Cardiac muscle cell (in vitro differentiated cells and primary cell): Measurements from ENCODE around the gene ABCA4. TPM values are rescaled to one million over a fixed set of nuclear protein-coding genes. Genes with fewer than 3 reads are reported as not detected.
A peak's percentile ranks its signal among the peaks of the same experiment; 100 is the strongest.

ENCODE experiments used
- DNase-seq, 2 donors: peaks; one replicate each; pipeline versions ENCODE4 v3.0.0 to v3.0.0-alpha.2; 2010 to 2017; ENCODE audit warnings: low read depth in 1 of 2, low spot score in 1 of 2
- H3K27ac ChIP-seq: fragments of 200-600 bp; sonication (generic); 2 replicates; pipeline ENCODE4 v1.5.1; 2016
- H3K27me3 ChIP-seq: fragments of 200-600 bp; sonication (generic); 2 replicates; pipeline ENCODE4 v1.6.0; 2016; ENCODE audit warnings: control low read depth
- H3K36me3 ChIP-seq: fragments of 200-600 bp; sonication (generic); 2 replicates; pipeline ENCODE4 v1.5.1; 2016; ENCODE audit warnings: control low read depth
- H3K4me1 ChIP-seq: fragments of 200-600 bp; sonication (generic); 2 replicates; pipeline ENCODE4 v1.8.1; 2017; ENCODE audit warnings: low read depth, mild to moderate bottlenecking, mixed run types
- H3K4me3 ChIP-seq: fragments of 200-600 bp; sonication (generic); 2 replicates; pipeline ENCODE4 v1.5.1; 2016; ENCODE audit warnings: mild to moderate bottlenecking
- H3K9me3 ChIP-seq: fragments of 200-600 bp; sonication (generic); 2 replicates; pipeline ENCODE4 v1.5.1; 2017; ENCODE audit warnings: low read depth, mild to moderate bottlenecking, control low read depth
- polyA plus RNA-seq: library from polyadenylated mRNA; unstranded; fragments of >200 nt; fragmentation: Nextera tagmentation; extraction: Ambion mirVana; gene quantifications from 2 replicates; pipeline ENCODE4 v1.2.1, GENCODE V29; 2016
- total RNA-seq: library from RNA; depleted of rRNA; stranded (reverse); fragments of >200 nt; gene quantifications from 2 replicates; pipeline ENCODE4 v1.2.3, GENCODE V29; 2016
- TF ChIP-seq, protein P1 (sequence below): IDR thresholded peaks from 2 replicates; pipeline ENCODE4 v1.5.1; 2012; ENCODE audit warnings: low read depth, mild to moderate bottlenecking, low read length

ABCA4 gene
- total and polyA plus RNA-seq, 2 experiments from 2014 or later = 0.15 TPM; not detected in 1

DNA sequence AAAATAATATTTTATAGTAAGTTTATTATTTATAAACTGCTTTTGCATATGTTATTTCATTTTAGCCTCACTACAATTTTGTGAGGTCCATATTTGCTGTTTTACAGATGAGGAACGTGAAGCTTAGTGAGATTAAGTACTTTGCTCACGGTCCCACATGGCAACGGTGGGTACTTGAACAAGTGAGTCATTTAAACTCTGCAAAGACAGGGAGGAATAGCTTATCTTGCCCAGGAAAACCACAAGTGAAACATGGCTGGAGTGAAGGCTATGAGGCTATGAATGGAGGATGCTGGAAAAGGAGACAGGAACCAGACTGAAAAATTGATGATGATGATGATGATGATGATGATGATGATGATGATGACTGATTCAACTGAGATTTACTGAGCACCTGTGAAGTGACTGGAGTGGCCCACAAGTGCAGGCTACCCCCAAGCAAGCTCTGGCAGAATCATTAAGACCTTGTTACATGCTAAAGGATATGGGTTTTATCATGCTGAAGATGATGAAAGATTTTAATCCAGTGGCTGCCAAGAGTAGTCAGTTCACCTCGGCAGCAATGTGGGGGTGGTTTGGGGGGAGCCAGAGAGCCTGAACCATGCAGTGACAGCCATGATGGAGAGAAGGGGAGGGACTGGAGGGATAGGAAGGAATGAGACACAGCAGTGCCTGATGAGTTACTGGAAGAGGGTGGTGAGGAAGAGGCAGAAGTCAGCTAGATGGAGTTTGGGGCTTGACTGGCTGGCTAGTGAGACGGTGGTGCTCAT lies 1.4 kb upstream of the ABCA4 start:
- TF ChIP-seq, protein P1, sequence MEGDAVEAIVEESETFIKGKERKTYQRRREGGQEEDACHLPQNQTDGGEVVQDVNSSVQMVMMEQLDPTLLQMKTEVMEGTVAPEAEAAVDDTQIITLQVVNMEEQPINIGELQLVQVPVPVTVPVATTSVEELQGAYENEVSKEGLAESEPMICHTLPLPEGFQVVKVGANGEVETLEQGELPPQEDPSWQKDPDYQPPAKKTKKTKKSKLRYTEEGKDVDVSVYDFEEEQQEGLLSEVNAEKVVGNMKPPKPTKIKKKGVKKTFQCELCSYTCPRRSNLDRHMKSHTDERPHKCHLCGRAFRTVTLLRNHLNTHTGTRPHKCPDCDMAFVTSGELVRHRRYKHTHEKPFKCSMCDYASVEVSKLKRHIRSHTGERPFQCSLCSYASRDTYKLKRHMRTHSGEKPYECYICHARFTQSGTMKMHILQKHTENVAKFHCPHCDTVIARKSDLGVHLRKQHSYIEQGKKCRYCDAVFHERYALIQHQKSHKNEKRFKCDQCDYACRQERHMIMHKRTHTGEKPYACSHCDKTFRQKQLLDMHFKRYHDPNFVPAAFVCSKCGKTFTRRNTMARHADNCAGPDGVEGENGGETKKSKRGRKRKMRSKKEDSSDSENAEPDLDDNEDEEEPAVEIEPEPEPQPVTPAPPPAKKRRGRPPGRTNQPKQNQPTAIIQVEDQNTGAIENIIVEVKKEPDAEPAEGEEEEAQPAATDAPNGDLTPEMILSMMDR = no peak
- Histone ChIP-seq H3K4me3 (no peak overlapping the region), H3K4me1 (peaks cover 7% of the 10 kb centered on the region), H3K27ac (no peak overlapping the region), H3K27me3 (no peaks in the 10 kb centered on the region), H3K9me3 (no peaks in the 10 kb centered on the region), H3K36me3 (no peaks in the 10 kb centered on the region)
- peak in 1 of 2 donors; percentile 81 for DNase-seq

DNA sequence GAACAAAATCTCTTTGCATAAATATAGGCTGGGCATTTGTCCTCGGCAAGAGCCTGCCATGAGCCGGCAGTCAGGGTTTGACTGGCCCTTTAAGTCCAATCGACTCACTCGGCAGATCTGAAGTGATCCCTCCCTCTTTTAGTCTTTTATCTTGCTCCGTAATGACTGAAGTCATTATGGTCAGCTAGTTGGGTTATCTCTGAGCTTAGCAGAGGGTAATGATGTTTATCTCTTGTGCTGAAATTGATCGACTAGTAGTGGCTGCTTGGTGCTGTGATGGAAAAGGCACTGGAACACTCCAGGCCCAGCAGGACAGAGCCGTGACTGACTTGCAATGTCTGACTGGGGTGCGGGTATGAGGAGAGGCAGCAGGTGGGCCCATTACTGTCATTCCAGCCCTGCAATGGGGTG lies 468 bp upstream of the ABCA4 start:
- Histone ChIP-seq H3K9me3 (no peaks in the 10 kb centered on the region), H3K36me3 (no peaks in the 10 kb centered on the region), H3K4me3 (no peak overlapping the region), H3K4me1 (peaks cover 7% of the 10 kb centered on the region), H3K27me3 (no peaks in the 10 kb centered on the region), H3K27ac (no peak overlapping the region)
- TF ChIP-seq, protein P1 = no peak
- no peak for DNase-seq

DNA sequence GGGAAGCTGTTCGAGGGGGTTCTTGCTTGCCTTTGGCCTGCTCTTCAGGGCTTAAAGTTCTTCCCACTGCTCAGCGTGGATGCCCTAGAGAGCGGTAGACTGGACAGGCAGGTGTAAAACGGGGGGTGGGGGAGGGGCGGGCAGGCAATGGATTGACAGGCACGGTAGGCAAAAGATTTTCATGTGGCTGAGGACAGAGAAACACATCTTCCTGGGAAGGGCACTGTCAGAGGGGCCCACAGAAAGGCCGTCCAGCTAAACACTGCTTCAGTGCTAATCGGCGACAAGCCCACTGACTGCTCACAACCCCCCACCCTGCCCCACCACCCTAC lies 412 bp downstream of the ABCA4 start:
- Histone ChIP-seq H3K27ac (no peak overlapping the region), H3K4me1 (peaks cover 7% of the 10 kb centered on the region), H3K27me3 (no peaks in the 10 kb centered on the region), H3K4me3 (no peak overlapping the region), H3K36me3 (no peaks in the 10 kb centered on the region), H3K9me3 (no peaks in the 10 kb centered on the region)
- no peak for DNase-seq
- TF ChIP-seq, protein P1 = no peak

DNA sequence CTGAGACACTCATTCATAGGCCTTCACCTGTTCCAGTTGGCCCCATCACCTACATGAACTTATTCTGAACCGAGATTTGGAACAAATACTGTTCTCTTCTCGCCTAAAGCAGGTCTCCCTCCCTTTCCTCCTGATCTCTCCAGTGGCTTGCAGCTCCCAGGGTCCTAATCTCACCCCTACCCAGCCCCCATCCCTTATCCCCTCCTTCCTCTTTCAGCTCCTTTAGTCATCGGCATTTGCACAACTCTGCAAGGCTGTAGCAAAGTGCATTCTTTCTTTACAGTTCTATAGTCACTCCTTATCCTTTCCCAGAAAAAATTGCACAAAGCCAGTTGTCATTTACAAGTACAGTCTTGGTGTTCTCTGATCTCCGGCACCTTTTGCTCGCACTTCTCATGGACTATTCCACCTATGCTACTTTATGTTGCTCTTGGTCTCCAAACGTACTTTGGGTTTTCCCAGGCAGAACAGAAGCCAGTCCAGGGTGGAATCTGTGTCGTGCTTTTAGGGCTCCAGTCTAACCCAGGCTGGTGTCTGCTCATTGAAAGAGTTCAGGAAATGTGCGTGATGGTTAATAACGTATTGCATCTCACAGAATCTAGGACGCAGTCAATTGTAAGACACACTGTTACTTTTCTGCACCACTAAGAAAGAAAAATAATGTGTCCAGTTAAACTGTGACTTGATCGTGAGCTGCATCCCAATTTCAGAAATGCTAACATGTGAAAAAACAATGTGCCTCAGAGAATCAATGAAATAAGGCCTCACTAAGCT lies 965 bp downstream of the ABCA4 start:
- Histone ChIP-seq H3K9me3 (no peaks in the 10 kb centered on the region), H3K27me3 (no peaks in the 10 kb centered on the region), H3K4me3 (no peak overlapping the region), H3K4me1 (peaks cover 7% of the 10 kb centered on the region), H3K27ac (no peak overlapping the region), H3K36me3 (no peaks in the 10 kb centered on the region)
- DNase-seq = peak in 1 of 2 donors; percentile 61
- TF ChIP-seq, protein P1 = no peak

DNA sequence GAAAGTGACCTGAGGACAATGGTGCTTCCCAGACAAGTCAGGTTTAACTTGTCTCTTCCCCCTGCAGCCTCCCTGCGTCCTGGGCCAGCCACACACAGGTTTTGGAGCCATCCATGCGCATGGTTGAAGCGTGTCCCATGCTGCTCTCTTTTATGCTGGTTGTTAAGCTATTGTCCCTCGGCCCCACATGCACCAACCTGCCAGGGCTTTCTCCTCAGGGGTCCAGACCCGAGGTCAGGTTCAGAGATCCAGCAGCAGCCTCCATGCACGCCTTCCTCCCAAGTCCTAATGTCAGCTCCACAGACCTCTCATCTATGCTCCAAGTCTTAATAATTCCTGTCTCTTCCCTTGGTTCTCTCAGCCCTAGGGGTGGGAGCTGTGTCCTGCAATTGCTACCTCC lies 1.6 kb downstream of the ABCA4 start:
- TF ChIP-seq, protein P1 = no peak
- Histone ChIP-seq H3K36me3 (no peaks in the 10 kb centered on the region), H3K4me3 (no peak overlapping the region), H3K9me3 (no peaks in the 10 kb centered on the region), H3K27ac (no peak overlapping the region), H3K27me3 (no peaks in the 10 kb centered on the region), H3K4me1 (peaks cover 7% of the 10 kb centered on the region)
- DNase-seq = no peak
